ENCODE measurements around the gene DRC1. TPM values are rescaled to one million over a fixed set of nuclear protein-coding genes. Genes with fewer than 3 reads are reported as not detected.

DRC1 gene
- total RNA-seq, 4 donors from 2014 or later: not detected

DNA sequence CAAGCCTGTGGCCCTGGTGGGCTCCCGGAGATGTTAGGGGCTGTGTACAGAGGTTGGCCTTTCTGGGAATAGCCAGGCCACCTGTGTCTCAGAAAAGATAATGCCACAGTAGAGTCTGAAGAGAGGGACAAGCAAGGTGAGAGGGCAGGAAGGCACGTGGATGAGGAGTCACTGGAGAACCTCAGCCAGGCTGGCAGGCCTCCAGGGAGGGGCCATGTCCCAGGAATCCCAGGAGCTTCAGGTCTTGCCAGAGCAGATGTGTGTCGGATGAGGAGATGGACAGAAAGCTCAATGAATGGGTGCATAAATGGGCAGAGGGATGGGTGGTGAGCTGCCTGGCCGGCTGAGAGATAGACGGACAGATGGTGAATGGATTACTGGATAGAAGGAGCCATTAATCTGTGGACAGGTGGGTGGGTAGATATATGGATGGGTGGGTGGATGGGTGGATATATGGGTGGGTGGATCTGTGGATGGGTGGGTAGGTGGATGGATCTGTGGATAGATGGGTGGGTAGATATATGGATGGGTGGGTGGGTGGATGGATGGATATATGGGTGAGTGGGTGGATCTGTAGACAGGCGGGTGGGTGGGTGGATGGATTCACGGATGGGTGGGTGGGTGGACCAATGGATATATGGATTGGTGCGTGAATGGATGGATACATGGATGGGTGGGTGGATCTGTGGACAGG is 84.2 kb downstream of the DRC1 start:
- DNase-seq (ENCODE audit: low spot score) (no peak), ATAC-seq (ENCODE audit: low FRiP score) (no peak)
- TF ChIP-seq, protein P1, sequence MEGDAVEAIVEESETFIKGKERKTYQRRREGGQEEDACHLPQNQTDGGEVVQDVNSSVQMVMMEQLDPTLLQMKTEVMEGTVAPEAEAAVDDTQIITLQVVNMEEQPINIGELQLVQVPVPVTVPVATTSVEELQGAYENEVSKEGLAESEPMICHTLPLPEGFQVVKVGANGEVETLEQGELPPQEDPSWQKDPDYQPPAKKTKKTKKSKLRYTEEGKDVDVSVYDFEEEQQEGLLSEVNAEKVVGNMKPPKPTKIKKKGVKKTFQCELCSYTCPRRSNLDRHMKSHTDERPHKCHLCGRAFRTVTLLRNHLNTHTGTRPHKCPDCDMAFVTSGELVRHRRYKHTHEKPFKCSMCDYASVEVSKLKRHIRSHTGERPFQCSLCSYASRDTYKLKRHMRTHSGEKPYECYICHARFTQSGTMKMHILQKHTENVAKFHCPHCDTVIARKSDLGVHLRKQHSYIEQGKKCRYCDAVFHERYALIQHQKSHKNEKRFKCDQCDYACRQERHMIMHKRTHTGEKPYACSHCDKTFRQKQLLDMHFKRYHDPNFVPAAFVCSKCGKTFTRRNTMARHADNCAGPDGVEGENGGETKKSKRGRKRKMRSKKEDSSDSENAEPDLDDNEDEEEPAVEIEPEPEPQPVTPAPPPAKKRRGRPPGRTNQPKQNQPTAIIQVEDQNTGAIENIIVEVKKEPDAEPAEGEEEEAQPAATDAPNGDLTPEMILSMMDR (IDR thresholded peaks at IDR 0.05): no peak

DNA sequence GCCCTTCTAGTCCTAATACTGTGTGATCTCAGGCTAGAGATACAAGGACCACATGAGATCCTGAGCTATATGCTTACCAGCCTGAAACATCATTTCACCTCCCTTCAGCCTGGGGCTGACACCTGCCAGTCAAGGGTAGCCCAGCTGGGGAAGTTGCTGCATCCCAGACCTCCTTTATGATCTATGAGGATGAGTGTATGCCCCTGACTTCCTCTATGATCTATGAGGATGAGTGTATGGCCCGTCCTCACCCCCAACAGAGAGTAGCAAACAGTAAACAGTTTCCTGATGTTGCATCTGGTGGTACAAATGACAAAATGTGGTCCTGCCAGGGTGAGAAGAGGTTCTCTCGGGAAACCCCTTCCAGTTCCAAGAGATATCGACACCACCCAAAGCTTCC is 85.1 kb downstream of the DRC1 start:
- TF ChIP-seq, protein P1 (IDR thresholded peaks at IDR 0.05): no peak
- ATAC-seq (ENCODE audit: low FRiP score): no peak
- no peak for DNase-seq (ENCODE audit: low spot score)

DNA sequence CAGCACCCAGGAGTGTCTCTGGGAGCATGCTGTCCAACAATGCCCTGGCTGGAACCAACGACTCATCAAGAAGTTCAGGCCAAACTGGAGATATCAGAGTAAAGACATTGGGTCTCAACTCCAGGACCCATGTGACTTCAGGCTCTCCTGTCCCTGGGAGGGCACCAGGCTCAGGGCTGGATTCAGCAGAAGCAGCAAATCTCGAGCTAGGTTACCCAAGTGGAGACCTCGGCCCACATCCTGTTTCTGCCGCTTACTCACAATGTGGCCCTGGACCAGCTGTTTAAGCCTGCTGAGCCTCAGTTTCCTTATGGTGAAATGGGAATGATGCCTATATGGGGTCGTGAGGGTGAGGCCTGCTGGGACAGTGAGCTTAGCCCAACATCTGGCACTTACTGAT is 85.5 kb downstream of the DRC1 start:
- DNase-seq (ENCODE audit: low spot score) (no peak), ATAC-seq (ENCODE audit: low FRiP score) (no peak)
- TF ChIP-seq, protein P1 (IDR thresholded peaks at IDR 0.05): no peak

DNA sequence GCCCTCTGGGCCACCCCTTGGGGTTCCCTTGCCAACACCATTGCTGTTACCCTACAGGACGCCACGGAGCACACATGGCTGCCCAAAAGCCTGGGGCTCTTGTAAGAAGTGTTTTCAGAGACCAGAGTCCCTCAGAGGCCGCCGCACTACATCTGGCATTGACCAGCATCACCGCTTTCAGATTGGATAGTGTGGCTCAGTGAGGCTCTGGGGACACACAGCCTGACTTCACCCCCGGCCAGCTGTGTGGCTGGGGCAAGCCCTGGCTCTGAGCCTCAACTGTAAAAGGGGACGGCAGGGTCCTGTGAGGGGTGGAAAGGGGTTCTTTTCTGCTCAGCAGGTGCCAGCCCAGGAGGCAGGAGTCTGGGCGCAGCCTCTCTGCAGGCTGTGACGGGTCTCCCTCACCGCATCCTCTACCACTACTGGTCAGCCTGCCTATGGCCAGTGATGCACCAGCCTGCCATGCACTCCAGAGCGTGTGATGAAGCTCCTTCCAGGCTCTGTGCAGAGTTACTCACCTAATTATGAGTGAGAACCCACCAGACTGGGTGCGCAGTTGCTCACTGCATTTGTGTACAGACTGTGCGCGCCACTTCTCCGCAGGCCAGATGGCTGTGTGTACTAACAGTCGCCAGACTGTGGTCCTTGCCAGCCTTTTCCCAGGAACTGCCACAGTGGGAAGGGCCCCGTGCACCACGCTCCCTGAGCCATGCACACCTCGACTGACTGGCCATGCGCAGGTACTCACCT is 86.9 kb downstream of the DRC1 start:
- TF ChIP-seq, protein P1 (IDR thresholded peaks at IDR 0.05): no peak
- ATAC-seq (ENCODE audit: low FRiP score): no peak
- no peak for DNase-seq (ENCODE audit: low spot score)

DNA sequence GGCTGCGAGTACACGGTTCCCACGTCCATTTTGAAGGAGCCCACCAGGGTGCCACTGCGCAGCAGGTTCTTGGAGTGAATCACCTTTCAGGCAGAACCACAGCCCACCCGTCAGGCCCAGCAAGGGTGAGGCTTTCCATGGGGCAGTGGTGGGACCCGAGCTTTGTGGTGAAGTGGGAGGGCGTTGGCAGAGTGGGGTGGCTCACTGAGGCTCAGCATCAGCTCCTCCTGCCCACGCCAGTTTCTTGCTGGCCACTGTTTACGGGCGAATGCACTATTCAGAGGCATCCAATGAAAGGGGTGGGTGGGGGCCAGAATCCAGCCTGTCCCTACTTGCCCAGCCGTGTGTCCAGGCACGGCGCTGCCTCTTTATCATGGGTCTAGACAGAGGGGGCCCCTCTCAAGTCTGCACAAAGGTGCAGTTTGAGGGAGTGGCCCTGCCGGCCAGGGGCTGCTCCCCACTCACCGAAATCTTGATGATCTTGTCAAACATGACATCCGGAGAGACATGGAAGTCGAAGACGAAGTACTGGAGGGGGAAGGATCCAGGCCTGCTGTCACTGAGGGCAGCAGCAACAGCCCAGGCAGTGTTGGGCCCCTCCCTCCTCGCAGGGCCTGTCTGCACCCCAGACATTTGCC is 87.6 kb downstream of the DRC1 start:
- TF ChIP-seq, protein P1 (IDR thresholded peaks at IDR 0.05): no peak
- ATAC-seq (ENCODE audit: low FRiP score) (no peak), DNase-seq (ENCODE audit: low spot score) (no peak)

DNA sequence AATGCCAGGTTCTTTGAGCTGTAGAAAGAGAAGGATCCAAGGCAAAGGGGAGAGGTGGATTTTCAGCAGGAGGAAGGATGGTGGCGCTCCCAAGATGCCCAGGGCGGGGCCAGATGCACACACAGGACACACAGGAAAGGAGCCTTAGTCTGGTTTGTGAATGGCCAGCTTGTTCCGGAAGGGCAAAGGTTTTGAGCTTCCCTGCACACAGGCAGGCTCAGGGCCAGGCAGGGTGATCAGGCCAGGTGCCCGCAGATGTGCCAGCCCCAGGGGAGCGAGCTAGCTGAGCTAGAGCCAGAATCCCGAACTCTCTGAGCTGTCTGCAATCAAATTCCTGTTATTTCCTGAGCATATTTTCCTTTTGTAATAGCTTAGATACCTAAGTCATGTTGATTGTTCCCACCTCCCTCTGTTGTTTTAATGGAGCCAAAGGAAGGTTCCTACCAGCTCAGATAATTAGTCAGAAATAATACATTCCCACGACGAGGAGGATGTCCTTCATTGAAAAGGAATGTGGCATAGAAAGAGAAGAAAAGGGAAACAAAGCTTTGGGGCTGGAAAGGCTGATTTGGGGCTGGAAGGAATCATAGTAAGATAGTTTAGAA is 89.9 kb downstream of the DRC1 start:
- TF ChIP-seq, protein P1 (IDR thresholded peaks at IDR 0.05): no peak
- no peak for DNase-seq (ENCODE audit: low spot score)

More for the DNA sequence above, 89.9 kb downstream of the DRC1 start:
- no peak for ATAC-seq (ENCODE audit: low FRiP score)
